Measurements from ENCODE around the gene PCDHGC3. TPM values are rescaled to one million over a fixed set of nuclear protein-coding genes. Genes with fewer than 3 reads are reported as not detected.

Gene PCDHGC3
- total and polyA plus RNA-seq, 12 donors: 8.7 to 112 (median 77.6) TPM

GRCh38 chr5:141506381-141507155 lies 30.8 kb downstream of the PCDHGC3 start:
- 84 to 92% (median 89%) methylated on average over 8 of the region's 8 CpGs for WGBS, 4 donors
- H3K27ac ChIP-seq: peak overlapping the region in 2 of 5 donors; percentile 94 to 95

GRCh38 chr5:141507387-141508091 lies 31.8 kb downstream of the PCDHGC3 start:
- peak in 1 of 7 donors; percentile 62 for DNase-seq
- TF ChIP-seq POLR2A (IDR thresholded peaks at IDR 0.05): no peak
- no peak for TF ChIP-seq CTCF (IDR thresholded peaks at IDR 0.05)
- intact Hi-C loops (cut with DNase I): no loop called here
- Histone ChIP-seq H3K4me3 (no peak overlapping the region), H3K9me3 (replicated peaks in 1 of 3) (no peaks in the 10 kb centered on the region), H3K36me3 (replicated peaks in 1 of 2) (peaks cover 0 to 39% of the 10 kb centered on the region in 2 donors), H3K27me3 (no peaks in the 10 kb centered on the region), H3K27ac (peak overlapping the region in 4 of 5 donors; percentile 23 to 95 (median 94)), H3K4me1 (replicated peaks in 1 of 2) (peaks cover 15 to 32% of the 10 kb centered on the region in 2 donors)
- 53 to 67% (median 65%) methylated on average over 11 of the region's 11 CpGs for WGBS, 4 donors

More at GRCh38 chr5:141506381-141507155, 30.8 kb downstream of the PCDHGC3 start:
- no peaks in the 10 kb centered on the region for H3K9me3 ChIP-seq (replicated peaks in 1 of 3)
- peaks cover 0 to 33% of the 10 kb centered on the region in 2 donors for H3K36me3 ChIP-seq (replicated peaks in 1 of 2)
- intact Hi-C loops (cut with DNase I): no loop called here
- H3K4me3 ChIP-seq: no peak overlapping the region
- H3K4me1 ChIP-seq (replicated peaks in 1 of 2): peaks cover 15 to 27% of the 10 kb centered on the region in 2 donors
- H3K27me3 ChIP-seq: no peaks in the 10 kb centered on the region
- TF ChIP-seq CTCF (IDR thresholded peaks at IDR 0.05): no peak
- no peak for TF ChIP-seq POLR2A (IDR thresholded peaks at IDR 0.05)
- DNase-seq: peak in 1 of 7 donors; percentile 45

GRCh38 chr5:141508440-141508797 lies 32.7 kb downstream of the PCDHGC3 start:
- peak in 1 of 7 donors; percentile 52 for DNase-seq
- no peaks in the 10 kb centered on the region for H3K9me3 ChIP-seq (replicated peaks in 1 of 3)
- no peaks in the 10 kb centered on the region for H3K27me3 ChIP-seq
- intact Hi-C loops (cut with DNase I): no loop called here
- peaks cover 0 to 33% of the 10 kb centered on the region in 2 donors for H3K36me3 ChIP-seq (replicated peaks in 1 of 2)
- TF ChIP-seq POLR2A (IDR thresholded peaks at IDR 0.05) (no peak), CTCF (IDR thresholded peaks at IDR 0.05) (no peak)
- H3K4me3 ChIP-seq: peak overlapping the region in 2 of 4 donors; percentile 21 to 44
- H3K27ac ChIP-seq: peak overlapping the region; percentile 78 to 95 (median 93)
- WGBS, 4 donors: 26 to 51% (median 36%) methylated on average over 9 of the region's 9 CpGs
- H3K4me1 ChIP-seq (replicated peaks in 1 of 2): peaks cover 15 to 32% of the 10 kb centered on the region in 2 donors

Measured in adrenal gland (tissue), 12 donors.